H9 (cell line): ENCODE results near the gene SPINT2. TPM values are rescaled to one million over a fixed set of nuclear protein-coding genes. Genes with fewer than 3 reads are reported as not detected.

Experiments
- DNase-seq: peaks from one replicate; pipeline ENCODE4 v3.0.0-alpha.2; 2017
- H2AFZ ChIP-seq: one replicate; pipeline ENCODE4 v1.6.1; 2013; ENCODE audit warnings: mild to moderate bottlenecking, low read length, control low read depth, moderate library complexity
- H2AK5ac ChIP-seq: 2 replicates; pipeline ENCODE4 v1.6.1; 2013; ENCODE audit warnings: low read length, control low read depth, mixed read lengths; ENCODE audit not compliant: insufficient read length
- H2BK120ac ChIP-seq: one replicate; pipeline ENCODE4 v1.6.1; 2013; ENCODE audit warnings: low read depth, mild to moderate bottlenecking, low read length, control low read depth, inconsistent platforms; ENCODE audit not compliant: poor library complexity, severe bottlenecking
- H2BK12ac ChIP-seq: 2 replicates; pipeline ENCODE4 v1.6.1; 2013; ENCODE audit warnings: low read length, control low read depth, mixed read lengths, low read depth; ENCODE audit not compliant: insufficient read length
- H2BK15ac ChIP-seq: 2 replicates; pipeline ENCODE4 v1.6.1; 2013; ENCODE audit warnings: low read depth, low read length, control low read depth
- H2BK20ac ChIP-seq: one replicate; pipeline ENCODE4 v1.6.1; 2013; ENCODE audit warnings: low read depth, mild to moderate bottlenecking, low read length, control low read depth, inconsistent platforms; ENCODE audit not compliant: poor library complexity, severe bottlenecking
- H2BK5ac ChIP-seq: 2 replicates; pipeline ENCODE4 v1.6.1; 2013; ENCODE audit warnings: low read length, control low read depth, mixed read lengths; ENCODE audit not compliant: insufficient read length
- H3K14ac ChIP-seq: 2 replicates; pipeline ENCODE4 v1.6.1; 2013; ENCODE audit warnings: low read length, control low read depth; ENCODE audit not compliant: insufficient read depth
- H3K18ac ChIP-seq: 2 replicates; pipeline ENCODE4 v1.6.1; 2013; ENCODE audit warnings: low read depth, mild to moderate bottlenecking, mixed read lengths, low read length, control low read depth; ENCODE audit not compliant: insufficient read length
- H3K23ac ChIP-seq: 2 replicates; pipeline ENCODE4 v1.6.1; 2013; ENCODE audit warnings: low read length, control low read depth, mixed read lengths, low read depth; ENCODE audit not compliant: insufficient read length
- H3K23me2 ChIP-seq: 2 replicates; pipeline ENCODE4 v1.6.1; 2013; ENCODE audit warnings: low read depth, mild to moderate bottlenecking, mixed read lengths, low read length, control low read depth; ENCODE audit not compliant: insufficient read length, poor library complexity, severe bottlenecking
- H3K27ac ChIP-seq: 2 replicates; pipeline ENCODE4 v1.5.1; 2013; ENCODE audit warnings: low read length, control low read depth, mixed read lengths, low read depth; ENCODE audit not compliant: insufficient read length
- H3K27me3 ChIP-seq: 2 replicates; pipeline ENCODE4 v1.6.1; 2013; ENCODE audit warnings: low read length, control low read depth, inconsistent platforms; ENCODE audit not compliant: insufficient read depth
- H3K4ac ChIP-seq: 2 replicates; pipeline ENCODE4 v1.6.1; 2013; ENCODE audit warnings: low read depth, mild to moderate bottlenecking, control low read depth, inconsistent platforms, low read length, moderate library complexity
- H3K4me1 ChIP-seq: 2 replicates; pipeline ENCODE4 v1.6.1; 2013; ENCODE audit warnings: low read length, control low read depth, inconsistent platforms; ENCODE audit not compliant: insufficient read depth
- H3K4me2 ChIP-seq: 2 replicates; pipeline ENCODE4 v1.6.1; 2013; ENCODE audit warnings: low read length, control low read depth, mixed read lengths; ENCODE audit not compliant: insufficient read length, insufficient read depth
- H3K56ac ChIP-seq: 2 replicates; pipeline ENCODE4 v1.6.1; 2013; ENCODE audit warnings: low read depth, mild to moderate bottlenecking, mixed read lengths, low read length, control low read depth; ENCODE audit not compliant: insufficient read length
- H3K79me1 ChIP-seq: 2 replicates; pipeline ENCODE4 v1.6.1; 2013; ENCODE audit warnings: low read depth, mild to moderate bottlenecking, moderate library complexity, low read length, control low read depth, inconsistent platforms; ENCODE audit not compliant: insufficient read depth, poor library complexity, severe bottlenecking
- H3K79me2 ChIP-seq: 2 replicates; pipeline ENCODE4 v1.6.1; 2013; ENCODE audit warnings: low read length, control low read depth, inconsistent platforms; ENCODE audit not compliant: insufficient read depth
- H3K9ac ChIP-seq: 2 replicates; pipeline ENCODE4 v1.6.1; 2013; ENCODE audit warnings: low read length, control low read depth, mixed read lengths; ENCODE audit not compliant: insufficient read length; ENCODE audit errors: extremely low read depth
- H3K9me3 ChIP-seq: one replicate; pipeline ENCODE4 v1.6.1; 2013; ENCODE audit warnings: low read depth, low read length, inconsistent platforms; ENCODE audit not compliant: control insufficient read depth
- H3T11ph ChIP-seq: one replicate; pipeline ENCODE4 v1.6.1; 2013; ENCODE audit warnings: mild to moderate bottlenecking, low read length, control low read depth, inconsistent platforms
- H4K20me1 ChIP-seq: one replicate; pipeline ENCODE4 v1.6.1; 2013; ENCODE audit not compliant: control insufficient read depth, insufficient read length, insufficient read depth
- H4K5ac ChIP-seq: 2 replicates; pipeline ENCODE4 v1.6.1; 2013; ENCODE audit warnings: low read depth, mild to moderate bottlenecking, mixed read lengths, low read length, control low read depth; ENCODE audit not compliant: insufficient read length
- H4K8ac ChIP-seq: replicated peaks from 2 replicates; pipeline ENCODE4 v1.6.1; 2013; ENCODE audit warnings: low read length, control low read depth, mixed read lengths, low read depth; ENCODE audit not compliant: insufficient read length
- H4K91ac ChIP-seq: 2 replicates; pipeline ENCODE4 v1.6.1; 2013; ENCODE audit warnings: low read depth, mild to moderate bottlenecking, moderate library complexity, mixed read lengths, low read length, control low read depth; ENCODE audit not compliant: insufficient read length
- H3K27ac Mint-ChIP-seq, 3 experiments: 2 replicates in 2 of 3; 3 replicates in 1 of 3; pipeline ENCODE4 v1.8.0; 2020 to 2021; ENCODE audit warnings: mixed read lengths in 3 of 3, mild to moderate bottlenecking in 1 of 3, moderate library complexity in 1 of 3
- H3K27me3 Mint-ChIP-seq: 2 replicates; pipeline ENCODE4 v1.8.0; 2021; ENCODE audit warnings: low read depth, mild to moderate bottlenecking, moderate library complexity, mixed read lengths
- H3K36me3 Mint-ChIP-seq, 3 experiments: 2 replicates in 2 of 3; 3 replicates in 1 of 3; pipeline ENCODE4 v1.8.0; 2020 to 2021; ENCODE audit warnings: low read depth in 3 of 3, mixed read lengths in 3 of 3; ENCODE audit not compliant: insufficient read depth in 1 of 3
- H3K4me1 Mint-ChIP-seq, 2 experiments: 2 replicates each; pipeline ENCODE4 v1.8.0; 2020; ENCODE audit warnings: mixed read lengths in 2 of 2
- H3K4me3 Mint-ChIP-seq, 2 experiments: 2 replicates in 1 of 2; 3 replicates in 1 of 2; pipeline ENCODE4 v1.8.0; 2020 to 2021; ENCODE audit warnings: mild to moderate bottlenecking in 2 of 2, mixed read lengths in 2 of 2, moderate library complexity in 1 of 2
- H3K9me3 Mint-ChIP-seq, 2 experiments: 2 replicates in 1 of 2; 3 replicates in 1 of 2; pipeline ENCODE4 v1.8.0; 2020; ENCODE audit warnings: mild to moderate bottlenecking in 2 of 2, mixed read lengths in 2 of 2, moderate library complexity in 1 of 2
- CTCF ChIP-seq: fragments of 200-600 bp; sonication (generic); conservative IDR thresholded peaks from 3 replicates; pipeline ENCODE4 v1.8.0; 2021; ENCODE audit warnings: antibody characterized with exemption, mild to moderate bottlenecking
- WGBS: extraction: QIAGEN DNeasy Blood & Tissue Kit; methylation state at CpG from one replicate; pipeline ENCODE4 v1.1.7; 2013; ENCODE audit warnings: missing lambda C conversion rate, low lambda C conversion rate, mixed read lengths; ENCODE audit not compliant: insufficient read length; ENCODE audit errors: extremely low coverage; 5-methylcytosine and 5-hydroxymethylcytosine counted together
- total RNA-seq: library from RNA; stranded (reverse); gene quantifications from 2 replicates; pipeline ENCODE4 v1.2.1, GENCODE V29; 2021

The SPINT2 gene
- total RNA-seq, 1 experiment from 2014 or later, result 283 TPM

GRCh38 chr19:38309615-38310278 lies 45.4 kb downstream of the SPINT2 start:
- Histone ChIP-seq H2BK15ac (no peak overlapping the region), H3K79me2 (no peaks in the 10 kb centered on the region), H3K79me1 (no peaks in the 10 kb centered on the region), H2AFZ (no peak overlapping the region), H3K4me2 (no peak overlapping the region), H4K5ac (no peak overlapping the region), H3K23ac (no peak overlapping the region), H3K4ac (no peak overlapping the region), H3K27me3 (no peaks in the 10 kb centered on the region), H3K23me2 (no peaks in the 10 kb centered on the region), H3K27ac (no peak overlapping the region), H3K4me1 (no peaks in the 10 kb centered on the region; the same call in 1 of the 2 replicates), H3K9ac (no peak overlapping the region), H4K8ac (no peak overlapping the region), H4K20me1 (no peaks in the 10 kb centered on the region), H3K56ac (no peak overlapping the region), H4K91ac (no peak overlapping the region), H2BK120ac (no peak overlapping the region), H3T11ph (no peak overlapping the region), H3K9me3 (no peaks in the 10 kb centered on the region), H2BK20ac (no peak overlapping the region), H2BK12ac (no peak overlapping the region), H2AK5ac (no peak overlapping the region), H2BK5ac (no peak overlapping the region), H3K18ac (no peak overlapping the region), H3K14ac (no peak overlapping the region)
- WGBS, result no CpG with 5 or more reads among the region's 3 CpGs
- no peak for DNase-seq
- H3K27ac Mint-ChIP-seq, result no peak overlapping the region
- H3K27me3 Mint-ChIP-seq, result no peaks in the 10 kb centered on the region
- H3K9me3 Mint-ChIP-seq, result no peaks in the 10 kb centered on the region
- H3K36me3 Mint-ChIP-seq, result peaks cover 3 to 22% (median 8%) of the 10 kb centered on the region in 3 experiments; a peak in 6 of 7 replicates
- no peak overlapping the region for H3K4me3 Mint-ChIP-seq
- no peak for TF ChIP-seq CTCF
- H3K4me1 Mint-ChIP-seq, result peaks cover 9 to 14% of the 10 kb centered on the region in 2 experiments
